ENCODE results near the gene ZNF792.

DNA sequence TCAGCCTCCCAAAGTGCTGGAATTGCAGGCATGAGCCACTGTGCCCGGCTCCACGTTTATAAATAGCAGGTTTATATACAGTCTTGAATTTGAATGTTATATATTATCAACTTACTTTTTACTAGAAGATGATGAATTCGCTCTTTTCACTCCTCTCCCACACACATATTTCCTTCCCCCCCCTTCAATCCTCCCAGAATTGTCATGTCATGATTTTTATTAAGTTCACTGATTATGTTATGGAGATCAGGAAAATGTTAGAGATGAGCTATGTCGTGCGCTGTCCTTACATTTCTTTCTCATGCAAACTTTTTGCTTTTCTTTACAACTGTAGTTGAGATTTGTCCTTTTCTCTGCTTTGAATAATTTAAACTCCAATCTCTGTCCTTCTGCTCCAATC, 18.2 kb upstream of the ZNF792 start:
- TF ChIP-seq, protein P1, sequence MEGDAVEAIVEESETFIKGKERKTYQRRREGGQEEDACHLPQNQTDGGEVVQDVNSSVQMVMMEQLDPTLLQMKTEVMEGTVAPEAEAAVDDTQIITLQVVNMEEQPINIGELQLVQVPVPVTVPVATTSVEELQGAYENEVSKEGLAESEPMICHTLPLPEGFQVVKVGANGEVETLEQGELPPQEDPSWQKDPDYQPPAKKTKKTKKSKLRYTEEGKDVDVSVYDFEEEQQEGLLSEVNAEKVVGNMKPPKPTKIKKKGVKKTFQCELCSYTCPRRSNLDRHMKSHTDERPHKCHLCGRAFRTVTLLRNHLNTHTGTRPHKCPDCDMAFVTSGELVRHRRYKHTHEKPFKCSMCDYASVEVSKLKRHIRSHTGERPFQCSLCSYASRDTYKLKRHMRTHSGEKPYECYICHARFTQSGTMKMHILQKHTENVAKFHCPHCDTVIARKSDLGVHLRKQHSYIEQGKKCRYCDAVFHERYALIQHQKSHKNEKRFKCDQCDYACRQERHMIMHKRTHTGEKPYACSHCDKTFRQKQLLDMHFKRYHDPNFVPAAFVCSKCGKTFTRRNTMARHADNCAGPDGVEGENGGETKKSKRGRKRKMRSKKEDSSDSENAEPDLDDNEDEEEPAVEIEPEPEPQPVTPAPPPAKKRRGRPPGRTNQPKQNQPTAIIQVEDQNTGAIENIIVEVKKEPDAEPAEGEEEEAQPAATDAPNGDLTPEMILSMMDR (IDR thresholded peaks at IDR 0.05; ENCODE audit: poor library complexity, severe bottlenecking) = no peak
- TF ChIP-seq POLR2AphosphoS5 (IDR thresholded peaks at IDR 0.05) (no peak), MXI1 (conservative IDR thresholded peaks at IDR 0.05; ENCODE audit: poor library complexity, severe bottlenecking) (no peak), EZH2 (IDR thresholded peaks at IDR 0.05; ENCODE audit: borderline replicate concordance, insufficient read depth, low read length, poor library complexity, severe bottlenecking) (no peak)

Data from neural cell (in vitro differentiated cells).